Mesendoderm (in vitro differentiated cells): ENCODE data around the gene SUMO1. TPM values are rescaled to one million over a fixed set of nuclear protein-coding genes. Genes with fewer than 3 reads are reported as not detected.

ENCODE experiments used
- DNase-seq: peaks from one replicate; pipeline ENCODE4 v3.0.0; 2013
- H2AK5ac ChIP-seq: 2 replicates; pipeline ENCODE4 v1.6.1; 2013; ENCODE audit warnings: low read length, inconsistent platforms
- H2BK120ac ChIP-seq: 2 replicates; pipeline ENCODE4 v1.6.1; 2013; ENCODE audit warnings: low read depth, mild to moderate bottlenecking, low read length, moderate library complexity, mixed read lengths
- H2BK15ac ChIP-seq: replicated peaks from 2 replicates; pipeline ENCODE4 v1.6.1; 2013; ENCODE audit warnings: low read depth, mild to moderate bottlenecking, moderate library complexity
- H2BK5ac ChIP-seq: 2 replicates; pipeline ENCODE4 v1.6.1; 2013; ENCODE audit warnings: low read length, inconsistent platforms
- H3K18ac ChIP-seq: 2 replicates; pipeline ENCODE4 v1.6.1; 2013; ENCODE audit warnings: mild to moderate bottlenecking, low read length, mixed read lengths
- H3K23ac ChIP-seq: one replicate; pipeline ENCODE4 v1.6.1; 2013; ENCODE audit warnings: low read length
- H3K27ac ChIP-seq: 2 replicates; pipeline ENCODE4 v1.5.1; 2013; ENCODE audit warnings: low read depth, mild to moderate bottlenecking, inconsistent platforms, low read length, moderate library complexity
- H3K27me3 ChIP-seq: 2 replicates; pipeline ENCODE4 v1.6.1; 2013; ENCODE audit warnings: low read length, control low read depth, mild to moderate bottlenecking, inconsistent platforms; ENCODE audit not compliant: insufficient read depth, poor library complexity
- H3K36me3 ChIP-seq: 2 replicates; pipeline ENCODE4 v1.6.1; 2013; ENCODE audit warnings: low read length, inconsistent platforms; ENCODE audit not compliant: control insufficient read depth, insufficient read depth
- H3K4ac ChIP-seq: one replicate; pipeline ENCODE4 v1.6.1; 2013; ENCODE audit warnings: low read depth, mild to moderate bottlenecking, low read length, moderate library complexity
- H3K4me1 ChIP-seq: 2 replicates; pipeline ENCODE4 v1.6.1; 2013; ENCODE audit warnings: low read depth, low read length, inconsistent platforms; ENCODE audit not compliant: control insufficient read depth
- H3K4me2 ChIP-seq: 2 replicates; pipeline ENCODE4 v1.6.1; 2013; ENCODE audit warnings: low read length
- H3K4me3 ChIP-seq: 2 replicates; pipeline ENCODE4 v1.5.1; 2013; ENCODE audit warnings: mild to moderate bottlenecking, low read length
- H3K56ac ChIP-seq: one replicate; pipeline ENCODE4 v1.6.1; 2013; ENCODE audit warnings: low read length
- H3K79me1 ChIP-seq: 2 replicates; pipeline ENCODE4 v1.6.1; 2013; ENCODE audit warnings: low read length, inconsistent platforms
- H3K79me2 ChIP-seq: 2 replicates; pipeline ENCODE4 v1.6.1; 2013; ENCODE audit warnings: mild to moderate bottlenecking, low read length; ENCODE audit not compliant: control insufficient read depth, insufficient read depth
- H3K9ac ChIP-seq: 2 replicates; pipeline ENCODE4 v1.6.1; 2013; ENCODE audit warnings: low read length, inconsistent platforms
- H4K5ac ChIP-seq: one replicate; pipeline ENCODE4 v1.6.1; 2013; ENCODE audit warnings: low read length
- H4K8ac ChIP-seq: one replicate; pipeline ENCODE4 v1.6.1; 2013; ENCODE audit warnings: low read depth, mild to moderate bottlenecking, control low read depth, low read length, moderate library complexity
- WGBS: extraction: QIAGEN DNeasy Blood & Tissue Kit; methylation state at CpG from one replicate; pipeline ENCODE4 v1.1.7; 2013; ENCODE audit warnings: low lambda C conversion rate, missing lambda C conversion rate; ENCODE audit not compliant: insufficient coverage; ENCODE audit errors: extremely low coverage; 5-methylcytosine and 5-hydroxymethylcytosine counted together
- small RNA-seq: library from polyadenylated mRNA; stranded (forward); fragments of <200 nt; extraction: miRNeasy Mini kit (QIAGEN cat#:217004); gene quantifications from one replicate; pipeline ENCODE3, GENCODE V24; 2013; ENCODE audit not compliant: insufficient read depth

Gene SUMO1

DNA sequence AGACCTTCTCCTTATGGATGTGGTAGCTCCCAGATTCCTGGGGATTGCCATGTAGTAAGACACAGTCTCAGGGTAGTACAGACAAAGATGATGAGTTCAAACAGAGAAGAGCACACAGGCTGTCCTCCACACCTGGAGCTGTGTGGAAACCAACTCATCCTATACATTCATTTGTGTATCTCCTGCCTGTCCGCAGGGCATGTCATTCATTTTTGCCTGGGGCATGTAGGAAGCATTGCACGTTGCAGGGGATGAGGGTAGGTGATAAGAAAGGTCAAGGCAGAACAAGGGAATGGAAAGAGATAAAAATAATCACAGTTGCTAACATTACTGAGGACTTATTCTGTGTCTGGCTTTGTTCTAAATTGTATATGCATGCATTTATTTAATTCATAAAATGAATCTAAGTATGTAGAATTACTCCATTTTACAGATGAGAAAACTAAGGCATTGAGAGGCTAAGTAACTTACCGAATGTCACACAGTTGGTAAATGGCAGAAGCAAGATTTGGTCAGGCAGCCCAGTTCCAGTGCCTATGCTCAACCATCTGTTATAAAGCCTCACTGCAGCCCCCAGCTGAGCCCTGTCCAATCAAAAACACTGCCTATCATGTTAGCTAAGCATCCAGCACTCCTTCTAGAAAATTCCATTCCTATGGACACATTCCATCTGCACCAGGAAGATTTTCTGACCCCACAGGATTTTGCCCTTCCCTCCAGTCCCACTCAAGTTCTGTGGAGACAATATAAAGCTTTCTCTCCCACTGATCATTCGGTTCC lies 81.0 kb downstream of the SUMO1 start:
- H3K4ac ChIP-seq: no peak overlapping the region
- no peaks in the 10 kb centered on the region for H3K79me1 ChIP-seq
- no peak overlapping the region for H4K5ac ChIP-seq
- H3K79me2 ChIP-seq: no peaks in the 10 kb centered on the region
- H2BK120ac ChIP-seq: no peak overlapping the region
- no peaks in the 10 kb centered on the region for H3K27me3 ChIP-seq
- no peak overlapping the region for H2BK5ac ChIP-seq
- H3K18ac ChIP-seq: no peak overlapping the region
- no peak overlapping the region for H4K8ac ChIP-seq
- H3K27ac ChIP-seq: no peak overlapping the region
- no peak overlapping the region for H3K4me2 ChIP-seq
- H3K4me3 ChIP-seq: no peak overlapping the region
- no peaks in the 10 kb centered on the region for H3K4me1 ChIP-seq
- WGBS: no CpG with 5 or more reads among the region's 4 CpGs
- no peaks in the 10 kb centered on the region for H3K36me3 ChIP-seq
- no peak overlapping the region for H3K9ac ChIP-seq
- H3K56ac ChIP-seq: no peak overlapping the region
- H2BK15ac ChIP-seq: no peak overlapping the region
- H3K23ac ChIP-seq: no peak overlapping the region
- DNase-seq: no peak
- peak overlapping the region; percentile 33 for H2AK5ac ChIP-seq

Small RNA genes within 50 kb of the gene (small RNA-seq; reads per million reads assigned to genes)
- gene AC079354.2: not detected
- not detected for gene RF00575
- gene SNORD70: 300 reads per million, percentile 97 among the genes with 10 or more reads in this experiment
